ENCODE results near the gene MROH7.

The MROH7 gene

GRCh38 chr1:54609301-54609921, 32.2 kb upstream of the MROH7 start:
- no peak for DNase-seq (ENCODE audit: low spot score)
- in situ Hi-C loops (cut with MboI; ENCODE audit: low pct_unique_long_range_greater_than_20kb, low sequenced_read_pairs, unreplicated experiment): no loop called here
- no peak for TF ChIP-seq CTCF (IDR thresholded peaks at IDR 0.05; ENCODE audit: extremely low read depth, insufficient read depth, missing control alignments)

DNA sequence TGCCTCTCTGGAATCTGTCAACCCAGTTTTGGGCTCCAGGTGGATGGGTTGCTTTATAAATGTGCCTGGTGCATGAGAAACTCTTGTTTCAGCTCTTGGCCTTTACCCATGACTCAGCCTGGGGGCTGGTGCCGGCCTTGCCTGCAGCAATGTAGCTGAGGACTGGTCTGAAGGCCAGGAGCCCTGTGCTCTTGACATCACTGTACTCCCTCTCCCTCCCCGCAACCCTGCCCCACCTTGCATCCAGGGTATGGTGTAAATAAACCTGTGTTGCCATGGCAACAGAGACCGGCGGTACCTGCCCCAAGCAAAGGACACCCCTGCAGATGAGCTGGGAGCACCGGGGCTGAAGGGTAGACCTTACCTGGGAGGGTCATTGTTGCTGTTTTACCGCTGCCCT, 31.5 kb upstream of the MROH7 start:
- TF ChIP-seq CTCF (IDR thresholded peaks at IDR 0.05; ENCODE audit: extremely low read depth, insufficient read depth, missing control alignments): no peak
- in situ Hi-C loops (cut with MboI; ENCODE audit: low pct_unique_long_range_greater_than_20kb, low sequenced_read_pairs, unreplicated experiment): no loop called here
- no peak for DNase-seq (ENCODE audit: low spot score)

DNA sequence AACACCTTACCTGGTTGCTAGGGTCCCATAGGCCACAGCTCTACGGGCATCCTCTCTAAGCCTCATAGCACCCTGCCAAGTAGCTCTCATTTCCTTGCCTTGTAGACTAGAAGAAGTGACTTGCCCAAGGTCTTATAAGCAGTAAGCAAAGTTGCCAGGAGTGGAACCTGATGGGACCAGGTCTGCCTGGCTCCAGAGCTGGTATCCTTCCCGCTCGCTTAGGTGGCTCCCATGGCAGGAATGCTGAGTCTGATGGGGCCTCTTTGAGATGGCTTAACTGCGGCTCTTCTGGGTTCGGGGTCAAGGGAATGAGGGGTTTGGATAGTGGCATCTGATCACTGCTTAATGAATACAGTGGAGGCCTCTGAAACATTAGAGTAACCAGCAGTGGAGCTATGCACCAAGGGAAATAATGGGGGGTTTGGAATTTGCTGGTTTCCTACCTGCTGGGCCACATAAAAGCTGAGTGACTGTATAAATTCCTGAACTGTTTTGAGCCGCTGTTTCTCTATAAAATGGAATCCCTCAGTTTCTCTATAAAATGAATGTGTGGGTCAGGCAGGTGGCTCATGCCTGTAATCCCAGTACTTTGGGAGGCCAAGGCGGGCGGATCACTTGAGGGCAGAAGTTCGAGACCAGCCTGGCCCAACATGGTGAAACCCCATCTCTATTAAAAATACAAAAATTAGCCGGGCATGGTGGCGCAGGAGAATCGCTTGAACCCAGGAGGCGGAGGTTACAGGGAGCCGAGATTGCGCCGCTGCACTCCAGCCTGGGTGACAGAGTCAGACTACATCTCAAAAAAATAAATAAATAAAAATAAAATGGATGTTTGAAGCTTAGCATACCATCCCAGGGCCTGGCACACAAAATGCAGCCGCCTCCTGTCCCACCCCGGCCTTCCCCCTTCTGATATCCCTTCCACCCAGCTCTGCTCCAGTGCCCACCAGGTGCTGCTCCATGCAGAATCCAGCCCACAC, 30.7 kb upstream of the MROH7 start:
- no peak for DNase-seq (ENCODE audit: low spot score)
- no peak for TF ChIP-seq CTCF (IDR thresholded peaks at IDR 0.05; ENCODE audit: extremely low read depth, insufficient read depth, missing control alignments)
- in situ Hi-C loops (cut with MboI; ENCODE audit: low pct_unique_long_range_greater_than_20kb, low sequenced_read_pairs, unreplicated experiment): no loop called here

- no peak for TF ChIP-seq CTCF (IDR thresholded peaks at IDR 0.05; ENCODE audit: extremely low read depth, insufficient read depth, missing control alignments)
- no peak for DNase-seq (ENCODE audit: low spot score)
- in situ Hi-C loops (cut with MboI; ENCODE audit: low pct_unique_long_range_greater_than_20kb, low sequenced_read_pairs, unreplicated experiment): no loop called here
These were observed 30.0 kb upstream of the MROH7 start for GRCh38 chr1:54611621-54612020.

DNA sequence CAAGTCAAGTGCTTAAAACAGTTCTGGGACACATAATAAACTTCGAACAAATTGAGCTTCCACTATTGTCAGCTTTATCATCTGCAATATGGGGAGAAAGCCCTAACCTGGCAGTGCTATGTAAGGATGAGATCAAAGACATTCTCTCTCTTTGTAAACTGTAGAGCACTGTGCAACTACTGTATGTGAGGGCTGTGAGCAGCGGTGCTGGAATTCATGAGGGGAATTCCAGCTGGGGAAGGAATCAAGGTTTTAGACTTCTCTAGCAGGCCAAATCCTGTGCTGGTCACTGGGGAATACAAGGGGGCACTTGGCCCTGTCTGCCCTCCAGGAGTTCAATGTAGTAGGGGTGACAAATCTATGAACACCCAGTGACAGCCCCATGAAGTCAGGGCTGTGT, 27.6 kb upstream of the MROH7 start:
- no peak for TF ChIP-seq CTCF (IDR thresholded peaks at IDR 0.05; ENCODE audit: extremely low read depth, insufficient read depth, missing control alignments)
- no peak for DNase-seq (ENCODE audit: low spot score)
- in situ Hi-C loops (cut with MboI; ENCODE audit: low pct_unique_long_range_greater_than_20kb, low sequenced_read_pairs, unreplicated experiment): no loop called here

DNA sequence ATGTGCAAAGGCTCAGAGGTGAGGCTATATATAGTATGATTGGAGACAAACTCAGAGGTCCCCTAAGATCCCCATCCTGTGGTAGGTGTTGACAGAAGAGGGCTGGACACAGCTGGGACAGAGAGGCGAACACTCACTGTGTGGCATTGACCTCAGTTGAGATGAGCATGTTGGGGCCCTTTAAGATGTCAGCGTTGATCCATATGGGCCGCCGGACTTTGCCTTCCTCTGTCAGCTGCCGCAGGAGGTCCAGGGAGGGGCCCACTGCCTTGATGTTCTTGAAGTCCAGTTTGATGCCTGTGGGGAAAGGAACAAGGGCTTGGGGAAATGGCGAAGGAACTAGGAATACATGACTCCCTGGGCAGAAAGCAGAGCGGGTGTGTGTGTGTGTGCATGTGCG, 27.0 kb upstream of the MROH7 start:
- in situ Hi-C loops (cut with MboI; ENCODE audit: low pct_unique_long_range_greater_than_20kb, low sequenced_read_pairs, unreplicated experiment): no loop called here
- TF ChIP-seq CTCF (IDR thresholded peaks at IDR 0.05; ENCODE audit: extremely low read depth, insufficient read depth, missing control alignments): no peak
- no peak for DNase-seq (ENCODE audit: low spot score)
